H1 (cell line): ENCODE measurements around the gene MYO9B. TPM values are rescaled to one million over a fixed set of nuclear protein-coding genes. Genes with fewer than 3 reads are reported as not detected.

Experiments
- CTCF ChIA-PET: fragments of 300-600 bp; sonication (Branson Sonifier 250); formaldehyde crosslinking; loops from one replicate; lab custom pipeline; 2021; ENCODE audit not compliant: partially characterized antibody; lab: Charles Lee
- POLR2A ChIA-PET: fragments of 300-600 bp; sonication (Branson Sonifier 250); formaldehyde crosslinking; loops from one replicate; lab custom pipeline; 2021; ENCODE audit warnings: inconsistent platforms; ENCODE audit not compliant: partially characterized antibody; lab: Charles Lee
- DNase-seq, 2 experiments: peaks; one replicate each; pipeline versions ENCODE4 v3.0.0 to v3.0.0-alpha.2; 2010 to 2022; ENCODE audit warnings: low spot score in 2 of 2, low read depth in 1 of 2, mixed read lengths in 1 of 2
- FAIRE-seq: peaks from 2 replicates; lab custom pipeline; 2011; peaks lifted over from hg19 to GRCh38; lab: Jason Lieb, UNC
- H2AFZ ChIP-seq: 2 replicates; pipeline ENCODE4 v1.8.1; 2012; ENCODE audit warnings: low read length, inconsistent platforms
- H2AK5ac ChIP-seq: 2 replicates; pipeline ENCODE4 v1.6.1; 2013; ENCODE audit warnings: low read depth, low read length
- H2BK120ac ChIP-seq: replicated peaks from 2 replicates; pipeline ENCODE3; 2013; ENCODE audit warnings: low read depth, low read length, inconsistent platforms
- H2BK12ac ChIP-seq: 2 replicates; pipeline ENCODE4 v1.6.1; 2013; ENCODE audit warnings: low read depth, low read length
- H2BK15ac ChIP-seq: 2 replicates; pipeline ENCODE4 v1.6.1; 2013; ENCODE audit warnings: low read length
- H2BK20ac ChIP-seq: 2 replicates; pipeline ENCODE4 v1.6.1; 2013; ENCODE audit warnings: low read length
- H2BK5ac ChIP-seq: 2 replicates; pipeline ENCODE4 v1.6.1; 2013; ENCODE audit warnings: low read depth, low read length
- H3K14ac ChIP-seq: 2 replicates; pipeline ENCODE4 v1.6.1; 2013; ENCODE audit warnings: inconsistent platforms; ENCODE audit not compliant: insufficient read length
- H3K18ac ChIP-seq: 2 replicates; pipeline ENCODE4 v1.6.1; 2013; ENCODE audit warnings: low read length; ENCODE audit errors: extremely low read depth
- H3K23ac ChIP-seq: 2 replicates; pipeline ENCODE4 v1.6.1; 2013; ENCODE audit warnings: inconsistent platforms; ENCODE audit not compliant: insufficient read length
- H3K23me2 ChIP-seq: 2 replicates; pipeline ENCODE4 v1.6.1; 2013; ENCODE audit warnings: low read depth, low read length
- H3K27ac ChIP-seq: 2 replicates; pipeline ENCODE4 v1.6.1; 2011; ENCODE audit warnings: low read depth, low read length, inconsistent platforms
- H3K27me3 ChIP-seq, 4 experiments: replicated peaks in 1 of 4; 1 replicate in 1 of 4; 2 replicates in 3 of 4; pipeline versions ENCODE4 v1.6.1 to v1.8.1; 2011 to 2013; ENCODE audit warnings: low read length in 3 of 4, mild to moderate bottlenecking in 3 of 4, inconsistent platforms in 2 of 4, mixed read lengths in 2 of 4, moderate library complexity in 1 of 4; ENCODE audit not compliant: control insufficient read depth in 3 of 4, insufficient read depth in 3 of 4; ENCODE audit errors: extremely low read depth in 1 of 4
- H3K36me3 ChIP-seq, 4 experiments: 2 replicates each; pipeline versions ENCODE4 v1.6.1 to v1.8.1; 2011 to 2013; ENCODE audit warnings: mild to moderate bottlenecking in 4 of 4, low read length in 3 of 4, moderate library complexity in 2 of 4, control low read depth in 1 of 4, inconsistent platforms in 1 of 4; ENCODE audit not compliant: insufficient read depth in 4 of 4, control insufficient read depth in 2 of 4
- H3K4ac ChIP-seq: replicated peaks from 2 replicates; pipeline ENCODE3; 2013; ENCODE audit warnings: low read length, low read depth, mixed read lengths, inconsistent platforms; ENCODE audit not compliant: insufficient read length
- H3K4me1 ChIP-seq, 4 experiments: replicated peaks in 1 of 4; 1 replicate in 1 of 4; 2 replicates in 3 of 4; pipeline versions ENCODE4 v1.6.1 to v1.8.1; 2011 to 2013; ENCODE audit warnings: low read length in 3 of 4, inconsistent platforms in 2 of 4, mixed read lengths in 1 of 4; ENCODE audit not compliant: insufficient read depth in 4 of 4, control insufficient read depth in 3 of 4
- H3K4me2 ChIP-seq, 2 experiments: 2 replicates each; pipeline versions ENCODE4 v1.6.1 to v1.8.1; 2011 to 2013; ENCODE audit warnings: low read depth in 2 of 2, low read length in 2 of 2, control low read depth in 1 of 2, inconsistent platforms in 1 of 2, mild to moderate bottlenecking in 1 of 2; ENCODE audit not compliant: insufficient read depth in 1 of 2
- H3K4me3 ChIP-seq, 4 experiments: fragments of 200-600, 300-600 bp in 1 of 4; sonication (generic), shearing (Covaris generic), sonication (Bioruptor Twin) in 1 of 4; 2 replicates each; pipeline versions ENCODE4 v1.5.1 to v1.8.1; 2011 to 2016; ENCODE audit warnings: low read length in 4 of 4, low read depth in 3 of 4, control low read depth in 2 of 4, inconsistent platforms in 2 of 4, mild to moderate bottlenecking in 2 of 4, mixed read lengths in 1 of 4, moderate library complexity in 1 of 4; ENCODE audit not compliant: insufficient read depth in 2 of 4; ENCODE audit errors: extremely low read depth in 1 of 4
- H3K56ac ChIP-seq: replicated peaks from 2 replicates; pipeline ENCODE3; 2013; ENCODE audit warnings: low read depth, mild to moderate bottlenecking, mixed read lengths, low read length, inconsistent platforms; ENCODE audit not compliant: insufficient read length
- H3K79me1 ChIP-seq: 2 replicates; pipeline ENCODE4 v1.6.1; 2013; ENCODE audit warnings: low read depth, low read length, control low read depth
- H3K79me2 ChIP-seq, 2 experiments: 2 replicates each; pipeline versions ENCODE4 v1.6.1 to v1.8.1; 2012 to 2013; ENCODE audit warnings: low read length in 2 of 2, mild to moderate bottlenecking in 2 of 2, inconsistent platforms in 1 of 2; ENCODE audit not compliant: insufficient read depth in 2 of 2, control insufficient read depth in 1 of 2
- H3K9ac ChIP-seq, 4 experiments: replicated peaks in 1 of 4; 1 replicate in 1 of 4; 2 replicates in 3 of 4; pipeline versions ENCODE4 v1.6.1 to v1.8.1; 2011 to 2013; ENCODE audit warnings: low read depth in 3 of 4, low read length in 3 of 4, control low read depth in 2 of 4, mild to moderate bottlenecking in 2 of 4, moderate library complexity in 2 of 4, inconsistent platforms in 1 of 4; ENCODE audit errors: extremely low read depth in 1 of 4
- H3K9me3 ChIP-seq, 2 experiments: 2 replicates each; pipeline versions ENCODE4 v1.6.1 to v1.8.1; 2012 to 2013; ENCODE audit warnings: mild to moderate bottlenecking in 2 of 2, moderate library complexity in 2 of 2, control low read depth in 1 of 2, inconsistent platforms in 1 of 2, low read depth in 1 of 2, low read length in 1 of 2, mixed read lengths in 1 of 2; ENCODE audit not compliant: insufficient read depth in 2 of 2
- H4K20me1 ChIP-seq, 2 experiments: replicated peaks in 1 of 2; 2 replicates each; pipeline versions ENCODE3 to v1.8.1; 2011 to 2013; ENCODE audit warnings: inconsistent platforms in 2 of 2, low read length in 2 of 2, mild to moderate bottlenecking in 1 of 2; ENCODE audit not compliant: insufficient read depth in 2 of 2, control insufficient read depth in 1 of 2
- H4K5ac ChIP-seq: 2 replicates; pipeline ENCODE4 v1.6.1; 2013; ENCODE audit warnings: low read length, low read depth, mixed read lengths, inconsistent platforms; ENCODE audit not compliant: insufficient read length
- H4K8ac ChIP-seq: 2 replicates; pipeline ENCODE4 v1.8.0; 2013; ENCODE audit warnings: mild to moderate bottlenecking, moderate library complexity, low read length, inconsistent platforms; ENCODE audit not compliant: insufficient read depth; ENCODE audit errors: extremely low read depth
- H4K91ac ChIP-seq: replicated peaks from 2 replicates; pipeline ENCODE3; 2013; ENCODE audit warnings: low read length, mixed read lengths, inconsistent platforms; ENCODE audit not compliant: insufficient read length
- BACH1 ChIP-seq: IDR thresholded peaks from 2 replicates; pipeline ENCODE4 v1.6.1; 2012; ENCODE audit warnings: low read length, improper control_type of control experiment
- CTBP2 ChIP-seq: IDR thresholded peaks from 2 replicates; pipeline ENCODE4 v1.7.0; 2011; ENCODE audit warnings: borderline replicate concordance, mild to moderate bottlenecking, moderate library complexity, mixed read lengths, low read length; ENCODE audit not compliant: insufficient read depth, insufficient read length
- EGR1 ChIP-seq: IDR thresholded peaks from 2 replicates; pipeline ENCODE4 v1.6.1; 2011; ENCODE audit warnings: low read depth, low read length, borderline replicate concordance
- GABPA ChIP-seq: IDR thresholded peaks from 2 replicates; pipeline ENCODE4 v1.6.1; 2011; ENCODE audit warnings: mild to moderate bottlenecking, low read length, moderate library complexity, borderline replicate concordance; ENCODE audit not compliant: insufficient read depth
- KDM5A ChIP-seq: fragments of 200-600 bp; IDR thresholded peaks from 2 replicates; pipeline ENCODE4 v1.7.1; 2012; ENCODE audit warnings: mild to moderate bottlenecking, low read length, inconsistent platforms, mixed read lengths
- NANOG ChIP-seq: IDR thresholded peaks from 2 replicates; pipeline ENCODE4 v1.6.1; 2011; ENCODE audit warnings: low read length, low read depth, mild to moderate bottlenecking, inconsistent platforms; ENCODE audit not compliant: insufficient read depth, poor library complexity, severe bottlenecking
- POU5F1 ChIP-seq: IDR thresholded peaks from 2 replicates; pipeline ENCODE4 v1.6.1; 2011; ENCODE audit warnings: low read depth, mild to moderate bottlenecking, low read length, moderate library complexity
- SIRT6 ChIP-seq: IDR thresholded peaks from one replicate; pipeline ENCODE4 v1.7.1; 2012; ENCODE audit warnings: low read length, inconsistent platforms
- SP2 ChIP-seq: IDR thresholded peaks from 2 replicates; pipeline ENCODE4 v1.6.1; 2012; ENCODE audit warnings: mild to moderate bottlenecking, low read length, inconsistent platforms
- YY1 ChIP-seq: IDR thresholded peaks from 2 replicates; pipeline ENCODE4 v1.6.1; 2011; ENCODE audit warnings: low read depth, mild to moderate bottlenecking, low read length
- WGBS, 2 experiments: shearing (Covaris generic) in 1 of 2; methylation state at CpG; one replicate each; pipeline versions ENCODE4 v1.1.6 to v1.1.7; 2013 to 2015; ENCODE audit warnings: low lambda C conversion rate in 2 of 2, mixed read lengths in 2 of 2, inconsistent platforms in 1 of 2, low coverage in 1 of 2, missing lambda C conversion rate in 1 of 2; ENCODE audit not compliant: insufficient replicate concordance in 2 of 2, insufficient coverage in 1 of 2, insufficient read length in 1 of 2; ENCODE audit errors: extremely low coverage in 1 of 2, missing lambda C conversion rate in 1 of 2; 5-methylcytosine and 5-hydroxymethylcytosine counted together
- polyA plus RNA-seq, 7 experiments: library from polyadenylated mRNA; depleted of rRNA in 3 of 7; stranded (reverse) in 5 of 7; unstranded in 2 of 7; fragments of >200 nt in 5 of 7; fragments of 200-250 nt in 2 of 7; gene quantifications; 1 replicate in 5 of 7; 2 replicates in 1 of 7; 4 replicates in 1 of 7; pipeline versions ENCODE4 v1.2.1 to v1.2.3, GENCODE V29; 2011 to 2013; ENCODE audit warnings: missing spikeins in 2 of 7, mixed read lengths in 2 of 7
- total RNA-seq: library from RNA; stranded (reverse); fragmentation: NEBNext Ultra II Directional; extraction: Animal tissue kit (Norgen Biotek cat#: 25700); gene quantifications from 2 replicates; pipeline ENCODE4 v1.2.1, GENCODE V29; 2021
- TF ChIP-seq, protein P1 (sequence below): IDR thresholded peaks from 2 replicates; pipeline ENCODE4 v1.6.1; 2012; ENCODE audit warnings: inconsistent platforms
- TF ChIP-seq, protein P2 (sequence below): IDR thresholded peaks from 2 replicates; pipeline ENCODE4 v1.6.1; 2011; ENCODE audit warnings: low read length, improper control_type of control experiment

The MYO9B gene
- total and polyA plus RNA-seq, 2 of the 8 experiments (the other 6 are each of a cell fraction or from before 2014, with no cell fraction given) = 27.6 to 77.1 TPM

DNA sequence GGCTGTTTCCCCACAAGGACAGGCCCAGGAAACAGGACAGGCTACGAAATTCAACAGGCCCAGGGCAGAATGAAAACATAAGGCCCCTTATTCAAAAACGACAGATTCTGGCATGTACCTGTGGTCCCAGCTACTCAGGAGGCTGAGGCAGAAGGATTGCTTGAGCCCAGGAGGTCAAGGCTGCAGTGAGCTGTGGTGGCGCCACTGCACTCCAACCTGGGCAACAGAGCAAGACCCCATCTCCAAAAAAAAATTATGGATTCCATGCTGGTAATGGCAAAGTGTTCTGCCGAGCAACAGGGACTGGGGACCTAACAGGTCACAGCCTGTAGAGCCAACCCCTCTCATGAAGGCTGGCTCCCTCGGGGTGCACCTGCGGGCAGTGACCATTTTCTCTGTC lies 87.0 kb downstream of the MYO9B start:
- DNase-seq = no peak
- H2BK12ac ChIP-seq = no peak overlapping the region
- no peak overlapping the region for H2BK5ac ChIP-seq
- no peak overlapping the region for H4K8ac ChIP-seq
- ChIA-PET POLR2A (interaction anchor here (0.6 kb wide), 1 partner anchor 42 kb away, joined by 3 read pairs; no protein-coding TSS in a partner anchor), CTCF (interaction anchor here (0.7 to 1.3 kb wide), 3 partner anchors 10 to 94 kb away, joined by 3 read pairs; no protein-coding TSS in a partner anchor)
- WGBS, 2 experiments = 90% methylated on average over 6 of the region's 6 CpGs; no CpG with 5 or more reads in 1 of the 2 experiments
- H2AFZ ChIP-seq = no peak overlapping the region
- H3K9me3 ChIP-seq = peaks cover 0 to 4% of the 10 kb centered on the region in 2 experiments; a peak in 2 of 4 replicates
- H3K56ac ChIP-seq = no peak overlapping the region
- H3K23me2 ChIP-seq = no peaks in the 10 kb centered on the region; the same call in 1 of the 2 replicates
- no peak overlapping the region for H3K18ac ChIP-seq
- no peak overlapping the region for H4K91ac ChIP-seq
- H2AK5ac ChIP-seq = no peak overlapping the region
- H2BK15ac ChIP-seq = no peak overlapping the region
- H4K20me1 ChIP-seq = peaks cover 2% of the 10 kb centered on the region in 2 experiments
- no peak overlapping the region for H3K23ac ChIP-seq
- no peak overlapping the region for H3K14ac ChIP-seq
- H4K5ac ChIP-seq = no peak overlapping the region
- no peak overlapping the region for H3K4ac ChIP-seq
- H3K79me2 ChIP-seq = no peaks in the 10 kb centered on the region
- no peak overlapping the region for H3K4me2 ChIP-seq
- peaks cover 0 to 11% (median 7%) of the 10 kb centered on the region in 4 experiments; a peak in 6 of 7 replicates for H3K4me1 ChIP-seq
- FAIRE-seq = no peak
- H3K9ac ChIP-seq = no peak overlapping the region
- no peaks in the 10 kb centered on the region for H3K27me3 ChIP-seq
- no peak overlapping the region for H2BK20ac ChIP-seq
- H3K27ac ChIP-seq = no peak overlapping the region
- H3K79me1 ChIP-seq = no peaks in the 10 kb centered on the region
- H3K4me3 ChIP-seq = no peak overlapping the region
- H2BK120ac ChIP-seq = no peak overlapping the region
- peaks cover 12 to 41% (median 34%) of the 10 kb centered on the region in 4 experiments for H3K36me3 ChIP-seq
- TF ChIP-seq YY1 (no peak), POU5F1 (no peak), SP2 (no peak), CTBP2 (no peak), NANOG (no peak), GABPA (no peak), KDM5A (no peak), BACH1 (no peak), SIRT6 (no peak), EGR1 (no peak)
- TF ChIP-seq, protein P1, sequence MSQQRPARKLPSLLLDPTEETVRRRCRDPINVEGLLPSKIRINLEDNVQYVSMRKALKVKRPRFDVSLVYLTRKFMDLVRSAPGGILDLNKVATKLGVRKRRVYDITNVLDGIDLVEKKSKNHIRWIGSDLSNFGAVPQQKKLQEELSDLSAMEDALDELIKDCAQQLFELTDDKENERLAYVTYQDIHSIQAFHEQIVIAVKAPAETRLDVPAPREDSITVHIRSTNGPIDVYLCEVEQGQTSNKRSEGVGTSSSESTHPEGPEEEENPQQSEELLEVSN = no peak
- TF ChIP-seq, protein P2, sequence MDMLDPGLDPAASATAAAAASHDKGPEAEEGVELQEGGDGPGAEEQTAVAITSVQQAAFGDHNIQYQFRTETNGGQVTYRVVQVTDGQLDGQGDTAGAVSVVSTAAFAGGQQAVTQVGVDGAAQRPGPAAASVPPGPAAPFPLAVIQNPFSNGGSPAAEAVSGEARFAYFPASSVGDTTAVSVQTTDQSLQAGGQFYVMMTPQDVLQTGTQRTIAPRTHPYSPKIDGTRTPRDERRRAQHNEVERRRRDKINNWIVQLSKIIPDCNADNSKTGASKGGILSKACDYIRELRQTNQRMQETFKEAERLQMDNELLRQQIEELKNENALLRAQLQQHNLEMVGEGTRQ = no peak
